ENCODE results near the gene NDFIP1.

DNA sequence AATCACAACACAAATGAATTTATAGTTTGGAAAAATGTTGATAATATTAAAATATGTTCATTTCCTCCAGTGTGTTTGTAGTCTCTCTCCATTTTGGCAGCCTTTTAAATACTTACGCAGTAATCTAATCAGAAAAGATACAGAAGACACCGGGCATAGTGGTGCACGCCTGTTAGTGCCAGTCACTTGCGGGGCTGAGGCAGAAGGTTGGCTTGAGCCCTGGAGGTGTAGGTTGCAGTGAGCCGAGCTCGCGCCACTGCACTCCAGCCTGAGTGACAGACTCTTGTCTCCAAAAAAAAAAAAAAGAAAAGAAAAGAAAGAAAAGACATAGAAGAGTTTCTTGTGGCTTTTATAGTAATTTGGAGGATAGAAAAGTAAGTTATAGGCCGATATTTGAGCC, 41.9 kb downstream of the NDFIP1 start:
- no peak for TF ChIP-seq POLR2A (IDR thresholded peaks at IDR 0.05; ENCODE audit: low read length)
- no peak for TF ChIP-seq GATA1 (IDR thresholded peaks at IDR 0.05; ENCODE audit: low read depth, low read length)
